Activated naive CD8-positive, alpha-beta T cell treated with anti-CD3 and anti-CD28 coated beads for 36 hours (primary cell): ENCODE results near the gene PKDCC. TPM values are rescaled to one million over a fixed set of nuclear protein-coding genes. Genes with fewer than 3 reads are reported as not detected.

Experiments used
- DNase-seq: peaks from one replicate; pipeline ENCODE4 v3.0.0; 2021
- H3K27ac Mint-ChIP-seq: one replicate; pipeline ENCODE4 v1.8.0; 2022; ENCODE audit warnings: mild to moderate bottlenecking, moderate library complexity, mixed read lengths
- H3K27me3 Mint-ChIP-seq: one replicate; pipeline ENCODE4 v1.8.0; 2022; ENCODE audit warnings: mild to moderate bottlenecking, mixed read lengths
- H3K36me3 Mint-ChIP-seq: one replicate; pipeline ENCODE4 v1.8.0; 2021; ENCODE audit warnings: mild to moderate bottlenecking, mixed read lengths
- H3K4me1 Mint-ChIP-seq: one replicate; pipeline ENCODE4 v1.8.0; 2021; ENCODE audit warnings: mixed read lengths
- H3K4me3 Mint-ChIP-seq: one replicate; pipeline ENCODE4 v1.8.0; 2022; ENCODE audit warnings: mild to moderate bottlenecking, moderate library complexity, mixed read lengths
- H3K9me3 Mint-ChIP-seq: one replicate; pipeline ENCODE4 v1.8.0; 2022; ENCODE audit warnings: mixed read lengths
- total RNA-seq, 2 experiments: library from RNA; stranded (reverse); gene quantifications; one replicate each; pipeline ENCODE4 v1.2.3, GENCODE V29; 2021

PKDCC gene
- total RNA-seq, 2 experiments from 2014 or later = not detected

- Mint-ChIP-seq H3K36me3 (no peaks in the 10 kb centered on the region), H3K27me3 (peaks cover 42% of the 10 kb centered on the region), H3K4me3 (no peak overlapping the region), H3K9me3 (no peaks in the 10 kb centered on the region), H3K4me1 (peaks cover 2% of the 10 kb centered on the region), H3K27ac (no peak overlapping the region)
- no peak for DNase-seq
These were observed 3.1 kb downstream of the PKDCC start for GRCh38 chr2:42050703-42051542.

- no peak overlapping the region for H3K4me3 Mint-ChIP-seq
- no peaks in the 10 kb centered on the region for H3K9me3 Mint-ChIP-seq
- no peak overlapping the region for H3K27ac Mint-ChIP-seq
- no peaks in the 10 kb centered on the region for H3K36me3 Mint-ChIP-seq
- no peak for DNase-seq
- H3K4me1 Mint-ChIP-seq = peaks cover 2% of the 10 kb centered on the region
- peaks cover 35% of the 10 kb centered on the region for H3K27me3 Mint-ChIP-seq
These were observed 3.9 kb downstream of the PKDCC start for GRCh38 chr2:42051543-42052235.

- Mint-ChIP-seq H3K9me3 (no peaks in the 10 kb centered on the region), H3K27ac (no peak overlapping the region), H3K36me3 (no peaks in the 10 kb centered on the region), H3K4me1 (no peaks in the 10 kb centered on the region), H3K4me3 (no peak overlapping the region), H3K27me3 (peaks cover 30% of the 10 kb centered on the region)
- DNase-seq = no peak
These were observed 5.1 kb downstream of the PKDCC start for GRCh38 chr2:42052702-42053481.

- Mint-ChIP-seq H3K4me3 (no peak overlapping the region), H3K36me3 (no peaks in the 10 kb centered on the region), H3K27ac (no peak overlapping the region), H3K4me1 (no peaks in the 10 kb centered on the region), H3K9me3 (no peaks in the 10 kb centered on the region), H3K27me3 (peaks cover 30% of the 10 kb centered on the region)
- DNase-seq = no peak
These were observed 5.6 kb downstream of the PKDCC start for GRCh38 chr2:42053482-42053790.

- DNase-seq = no peak
- H3K4me1 Mint-ChIP-seq = no peaks in the 10 kb centered on the region
- H3K27me3 Mint-ChIP-seq = peaks cover 24% of the 10 kb centered on the region
- H3K36me3 Mint-ChIP-seq = no peaks in the 10 kb centered on the region
- H3K9me3 Mint-ChIP-seq = no peaks in the 10 kb centered on the region
- no peak overlapping the region for H3K27ac Mint-ChIP-seq
- no peak overlapping the region for H3K4me3 Mint-ChIP-seq
These were observed 6.2 kb downstream of the PKDCC start for GRCh38 chr2:42053791-42054701.

- Mint-ChIP-seq H3K4me1 (no peaks in the 10 kb centered on the region), H3K27me3 (peaks cover 15% of the 10 kb centered on the region), H3K36me3 (no peaks in the 10 kb centered on the region), H3K27ac (no peak overlapping the region), H3K4me3 (no peak overlapping the region), H3K9me3 (no peaks in the 10 kb centered on the region)
- no peak for DNase-seq
These were observed 7.1 kb downstream of the PKDCC start for GRCh38 chr2:42054714-42055430.

GRCh38 chr2:42055573-42056514, 8.0 kb downstream of the PKDCC start:
- Mint-ChIP-seq H3K27ac (no peak overlapping the region), H3K36me3 (no peaks in the 10 kb centered on the region), H3K9me3 (no peaks in the 10 kb centered on the region), H3K4me3 (no peak overlapping the region), H3K4me1 (no peaks in the 10 kb centered on the region), H3K27me3 (peaks cover 6% of the 10 kb centered on the region)
- DNase-seq = no peak

- no peaks in the 10 kb centered on the region for H3K27me3 Mint-ChIP-seq
- H3K4me3 Mint-ChIP-seq = no peak overlapping the region
- no peak overlapping the region for H3K27ac Mint-ChIP-seq
- H3K9me3 Mint-ChIP-seq = no peaks in the 10 kb centered on the region
- DNase-seq = no peak
- H3K36me3 Mint-ChIP-seq = no peaks in the 10 kb centered on the region
- H3K4me1 Mint-ChIP-seq = no peaks in the 10 kb centered on the region
These were observed 9.5 kb downstream of the PKDCC start for GRCh38 chr2:42057159-42057901.

- no peaks in the 10 kb centered on the region for H3K9me3 Mint-ChIP-seq
- no peaks in the 10 kb centered on the region for H3K36me3 Mint-ChIP-seq
- no peaks in the 10 kb centered on the region for H3K4me1 Mint-ChIP-seq
- no peak for DNase-seq
- H3K4me3 Mint-ChIP-seq = no peak overlapping the region
- H3K27me3 Mint-ChIP-seq = no peaks in the 10 kb centered on the region
- no peak overlapping the region for H3K27ac Mint-ChIP-seq
These were observed 10.2 kb downstream of the PKDCC start for GRCh38 chr2:42057902-42058450.

- H3K4me1 Mint-ChIP-seq = no peaks in the 10 kb centered on the region
- H3K36me3 Mint-ChIP-seq = no peaks in the 10 kb centered on the region
- no peak for DNase-seq
- no peak overlapping the region for H3K4me3 Mint-ChIP-seq
- no peaks in the 10 kb centered on the region for H3K9me3 Mint-ChIP-seq
- no peak overlapping the region for H3K27ac Mint-ChIP-seq
- peaks cover 5% of the 10 kb centered on the region for H3K27me3 Mint-ChIP-seq
These were observed 11.6 kb downstream of the PKDCC start for GRCh38 chr2:42059261-42059898.

- Mint-ChIP-seq H3K4me1 (no peaks in the 10 kb centered on the region), H3K36me3 (no peaks in the 10 kb centered on the region), H3K4me3 (no peak overlapping the region), H3K9me3 (no peaks in the 10 kb centered on the region), H3K27me3 (peaks cover 5% of the 10 kb centered on the region), H3K27ac (no peak overlapping the region)
- no peak for DNase-seq
These were observed 12.2 kb downstream of the PKDCC start for GRCh38 chr2:42060028-42060427.
